ENCODE measurements around the gene B4GAT1. TPM values are rescaled to one million over a fixed set of nuclear protein-coding genes. Genes with fewer than 3 reads are reported as not detected.
"Not testable (repeated sequence)": the region's sequence is repeated elsewhere in the genome, so short reads cannot be mapped to it uniquely, and the experiment has no call there.

The B4GAT1 gene
- total RNA-seq, 1 experiment from 2014 or later: 6.7 TPM

GRCh38 chr11:66388780-66389386 lies 41.5 kb upstream of the B4GAT1 start:
- ChIA-PET POLR2A (interaction anchor here (0.6 to 1.5 kb wide), 3 partner anchors 33 to 828 kb away, joined by 3 to 6 read pairs (median 3); no protein-coding TSS in a partner anchor), CTCF (interaction anchor here (0.6 to 2.9 kb wide), 36 partner anchors 10 to 610 kb away, joined by 3 to 18 read pairs (median 3); partner anchors contain the start of genes BRMS1, CTSF and SLC29A2)
- Mint-ChIP-seq H3K4me3 (ENCODE audit: unreplicated experiment) (no peak overlapping the region), H3K36me3 (ENCODE audit: insufficient read depth, unreplicated experiment) (no peaks in the 10 kb centered on the region), H3K27me3 (ENCODE audit: insufficient read depth, unreplicated experiment) (peaks cover 24% of the 10 kb centered on the region), H3K9me3 (ENCODE audit: unreplicated experiment) (no peaks in the 10 kb centered on the region), H3K27ac (ENCODE audit: low read depth, unreplicated experiment) (no peak overlapping the region), H3K4me1 (ENCODE audit: insufficient read depth, unreplicated experiment) (peaks cover 6% of the 10 kb centered on the region)
- no TSS peak for BruUV-seq (replicated peaks)
- TF ChIP-seq CTCF (IDR thresholded peaks at IDR 0.05; ENCODE audit: unreplicated experiment): peak; percentile 79
- DNase-seq (ENCODE audit: unreplicated experiment): peak; percentile 86
- intact Hi-C loops (cut with micrococcal nuclease): loop anchor here (1.0 to 2.0 kb wide), 3 partner anchors 40 to 78 kb away; no protein-coding TSS in a partner anchor

GRCh38 chr11:66386171-66387069 lies 39.0 kb upstream of the B4GAT1 start:
- POLR2A ChIA-PET: interaction anchor here (0.5 to 1.8 kb wide), 16 partner anchors 13 to 292 kb away, joined by 3 to 7 read pairs (median 4); partner anchors contain the start of genes BRMS1, DPP3, MRPL11 and RBM14
- intact Hi-C loops (cut with micrococcal nuclease): loop anchor here (1.0 kb wide), 1 partner anchor 74 kb away; no protein-coding TSS in a partner anchor
- Mint-ChIP-seq H3K4me3 (ENCODE audit: unreplicated experiment) (peak overlapping the region; percentile 38), H3K27ac (ENCODE audit: low read depth, unreplicated experiment) (peak overlapping the region; percentile 21), H3K36me3 (ENCODE audit: insufficient read depth, unreplicated experiment) (no peaks in the 10 kb centered on the region), H3K4me1 (ENCODE audit: insufficient read depth, unreplicated experiment) (peaks cover 6% of the 10 kb centered on the region), H3K27me3 (ENCODE audit: insufficient read depth, unreplicated experiment) (peaks cover 16% of the 10 kb centered on the region), H3K9me3 (ENCODE audit: unreplicated experiment) (no peaks in the 10 kb centered on the region)
- peak; percentile 77 for TF ChIP-seq CTCF (IDR thresholded peaks at IDR 0.05; ENCODE audit: unreplicated experiment)
- CTCF ChIA-PET: interaction anchor here (0.5 to 3.6 kb wide), 35 partner anchors 9 to 382 kb away, joined by 3 to 38 read pairs (median 4); partner anchors contain the start of genes BRMS1, MRPL11, RBM4B and SLC29A2
- DNase-seq (ENCODE audit: unreplicated experiment): peak; percentile 89
- BruUV-seq (replicated peaks): no TSS peak

DNA sequence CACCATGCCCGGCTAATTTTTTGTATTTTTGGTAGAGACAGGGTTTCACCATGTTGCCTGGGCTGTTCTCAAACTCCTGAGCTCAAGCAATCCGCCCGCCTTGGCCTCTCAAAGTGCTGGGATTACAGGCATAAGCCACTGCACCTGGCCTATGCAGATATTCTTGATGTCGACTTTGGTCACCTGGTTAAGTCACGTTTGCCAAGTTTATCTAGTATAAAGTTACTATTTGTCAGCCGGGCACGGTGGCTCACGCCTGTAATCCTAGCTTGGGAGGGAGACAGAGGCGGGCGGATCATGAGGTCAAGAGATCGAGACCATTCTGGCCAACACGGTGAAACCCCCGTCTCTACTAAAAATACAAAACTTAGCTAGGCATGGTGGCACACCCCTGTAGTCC lies 36.9 kb upstream of the B4GAT1 start:
- H3K27ac Mint-ChIP-seq (ENCODE audit: low read depth, unreplicated experiment); DNase-seq (ENCODE audit: unreplicated experiment); H3K4me3 Mint-ChIP-seq (ENCODE audit: unreplicated experiment); BruUV-seq (replicated peaks); H3K9me3 Mint-ChIP-seq (ENCODE audit: unreplicated experiment); intact Hi-C loops (cut with micrococcal nuclease); H3K4me1 Mint-ChIP-seq (ENCODE audit: insufficient read depth, unreplicated experiment); H3K27me3 Mint-ChIP-seq (ENCODE audit: insufficient read depth, unreplicated experiment); POLR2A ChIA-PET; H3K36me3 Mint-ChIP-seq (ENCODE audit: insufficient read depth, unreplicated experiment): not testable (repeated sequence)
- CTCF ChIA-PET: interaction anchor here (0.6 to 3.6 kb wide), 4 partner anchors 11 to 177 kb away, joined by 3 to 38 read pairs (median 4); partner anchors contain the start of genes SLC29A2 and YIF1A

DNA sequence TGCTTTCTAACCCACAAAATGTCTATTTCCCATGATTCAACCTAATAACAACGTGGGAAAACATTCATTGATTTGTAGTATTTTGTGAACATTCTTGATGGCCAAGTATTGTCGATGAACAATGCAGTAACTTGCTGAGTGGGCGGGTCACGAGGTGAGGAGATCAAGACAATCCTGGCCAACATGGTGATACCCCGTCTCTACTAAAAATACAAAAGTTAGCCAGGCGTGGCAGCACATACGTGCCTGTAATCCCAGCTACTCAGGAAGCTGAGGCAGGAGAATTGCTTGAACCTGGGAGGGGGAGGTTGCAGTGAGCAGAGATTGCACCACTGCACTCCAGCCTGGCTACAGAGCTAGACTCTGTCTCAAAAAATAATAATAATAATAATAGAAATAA lies 32.8 kb upstream of the B4GAT1 start:
- CTCF ChIA-PET: interaction anchor here (0.5 to 1.5 kb wide), 5 partner anchors 27 to 350 kb away, joined by 3 to 6 read pairs (median 4); no protein-coding TSS in a partner anchor
- intact Hi-C loops (cut with micrococcal nuclease); BruUV-seq (replicated peaks): not testable (repeated sequence)

GRCh38 chr11:66373690-66374287 lies 26.4 kb upstream of the B4GAT1 start:
- H3K27ac Mint-ChIP-seq (ENCODE audit: low read depth, unreplicated experiment); H3K4me3 Mint-ChIP-seq (ENCODE audit: unreplicated experiment); DNase-seq (ENCODE audit: unreplicated experiment); BruUV-seq (replicated peaks); H3K27me3 Mint-ChIP-seq (ENCODE audit: insufficient read depth, unreplicated experiment); H3K9me3 Mint-ChIP-seq (ENCODE audit: unreplicated experiment); H3K4me1 Mint-ChIP-seq (ENCODE audit: insufficient read depth, unreplicated experiment); H3K36me3 Mint-ChIP-seq (ENCODE audit: insufficient read depth, unreplicated experiment); intact Hi-C loops (cut with micrococcal nuclease): not testable (repeated sequence)
- POLR2A ChIA-PET: interaction anchor here (0.6 to 1.6 kb wide), 4 partner anchors 13 to 175 kb away, joined by 3 to 5 read pairs (median 4); partner anchors contain the start of gene BRMS1
- CTCF ChIA-PET: interaction anchor here (0.6 to 5.4 kb wide), 6 partner anchors 12 to 809 kb away, joined by 3 to 38 read pairs (median 4); no protein-coding TSS in a partner anchor

More for the DNA sequence above, 32.8 kb upstream of the B4GAT1 start:
- POLR2A ChIA-PET: interaction anchor here (2.1 kb wide), 1 partner anchor 9 kb away, joined by 7 read pairs; the partner anchor contains the start of gene SLC29A2
- not testable (repeated sequence) for H3K27ac Mint-ChIP-seq (ENCODE audit: low read depth, unreplicated experiment); H3K4me1 Mint-ChIP-seq (ENCODE audit: insufficient read depth, unreplicated experiment); H3K27me3 Mint-ChIP-seq (ENCODE audit: insufficient read depth, unreplicated experiment); H3K36me3 Mint-ChIP-seq (ENCODE audit: insufficient read depth, unreplicated experiment); H3K9me3 Mint-ChIP-seq (ENCODE audit: unreplicated experiment); H3K4me3 Mint-ChIP-seq (ENCODE audit: unreplicated experiment)
- TF ChIP-seq CTCF (IDR thresholded peaks at IDR 0.05; ENCODE audit: unreplicated experiment): peak; percentile 15
- peak; percentile 35 for DNase-seq (ENCODE audit: unreplicated experiment)

All from MCF 10A (cell line).